DMS53 treated with DMSO at 0.1 percent for 48 hours (cell line): Measurements from ENCODE around the gene SNHG17.
"Not testable (repeated sequence)": the region's sequence is repeated elsewhere in the genome, so short reads cannot be mapped to it uniquely, and the experiment has no call there.

ENCODE experiments used
- DNase-seq: peaks from one replicate; lab custom pipeline; 2025; ENCODE audit not compliant: unreplicated experiment; lab: John Stamatoyannopoulos, UW

The SNHG17 gene

GRCh38 chr20:38421915-38422314 is 13.2 kb downstream of the SNHG17 start:
- no peak for DNase-seq

- DNase-seq = no peak
Observed at GRCh38 chr20:38420388-38421085, 14.6 kb downstream of the SNHG17 start.

GRCh38 chr20:38418509-38419204 is 16.5 kb downstream of the SNHG17 start:
- DNase-seq = no peak

- no peak for DNase-seq
Observed at GRCh38 chr20:38414769-38415450, 20.2 kb downstream of the SNHG17 start.

GRCh38 chr20:38412877-38413577 is 22.1 kb downstream of the SNHG17 start:
- no peak for DNase-seq

GRCh38 chr20:38407822-38408221 is 27.3 kb downstream of the SNHG17 start:
- DNase-seq = not testable (repeated sequence)

- DNase-seq = no peak
Observed at GRCh38 chr20:38407321-38407720, 27.8 kb downstream of the SNHG17 start.

GRCh38 chr20:38406476-38406875 is 28.7 kb downstream of the SNHG17 start:
- DNase-seq = no peak

- no peak for DNase-seq
Observed at GRCh38 chr20:38405132-38405531, 30.0 kb downstream of the SNHG17 start.

GRCh38 chr20:38404016-38404415 is 31.1 kb downstream of the SNHG17 start:
- no peak for DNase-seq

GRCh38 chr20:38402816-38403215 is 32.3 kb downstream of the SNHG17 start:
- no peak for DNase-seq

GRCh38 chr20:38402089-38402488 is 33.0 kb downstream of the SNHG17 start:
- DNase-seq = no peak

- not testable (repeated sequence) for DNase-seq
Observed at GRCh38 chr20:38395751-38396395, 39.3 kb downstream of the SNHG17 start.

- no peak for DNase-seq
Observed at GRCh38 chr20:38395165-38395564, 40.0 kb downstream of the SNHG17 start.

- DNase-seq = no peak
Observed at GRCh38 chr20:38393259-38393658, 41.9 kb downstream of the SNHG17 start.

- DNase-seq = no peak
Observed at GRCh38 chr20:38392356-38392755, 42.8 kb downstream of the SNHG17 start.

GRCh38 chr20:38387953-38388352 is 47.2 kb downstream of the SNHG17 start:
- DNase-seq = no peak

- DNase-seq = no peak
Observed at GRCh38 chr20:38386851-38387250, 48.3 kb downstream of the SNHG17 start.

GRCh38 chr20:38386004-38386403 is 49.1 kb downstream of the SNHG17 start:
- DNase-seq = no peak

- no peak for DNase-seq
Observed at GRCh38 chr20:38383147-38383546, 52.0 kb downstream of the SNHG17 start.

- DNase-seq = not testable (repeated sequence)
Observed at GRCh38 chr20:38377838-38378237, 57.3 kb downstream of the SNHG17 start.
